Activated CD4-positive, alpha-beta memory T cell treated with anti-CD3 and anti-CD28 coated beads for 36 hours (primary cell): ENCODE measurements around the gene DRD1. TPM values are rescaled to one million over a fixed set of nuclear protein-coding genes. Genes with fewer than 3 reads are reported as not detected.

Experiments used
- CTCF ChIA-PET: fragments of 350-600 bp; sonication (Branson Sonifier 250); formaldehyde crosslinking; loops from one replicate; lab custom pipeline; 2021; ENCODE audit warnings: antibody characterized with exemption, inconsistent platforms; lab: Charles Lee
- POLR2A ChIA-PET: fragments of 350-600 bp; sonication (Branson Sonifier 250); formaldehyde crosslinking; loops from one replicate; lab custom pipeline; 2021; ENCODE audit warnings: antibody characterized with exemption; lab: Charles Lee
- DNase-seq: peaks from one replicate; pipeline ENCODE4 v3.0.0-alpha.2; 2020
- H3K27ac Mint-ChIP-seq: one replicate; pipeline ENCODE4 v1.8.0; 2021; ENCODE audit warnings: mixed read lengths
- H3K27me3 Mint-ChIP-seq: one replicate; pipeline ENCODE4 v1.8.0; 2021; ENCODE audit warnings: mixed read lengths
- H3K36me3 Mint-ChIP-seq: one replicate; pipeline ENCODE4 v1.8.0; 2021; ENCODE audit warnings: mixed read lengths
- H3K4me1 Mint-ChIP-seq: one replicate; pipeline ENCODE4 v1.8.0; 2021; ENCODE audit warnings: low read depth, mixed read lengths
- H3K4me3 Mint-ChIP-seq: one replicate; pipeline ENCODE4 v1.8.0; 2021; ENCODE audit warnings: mild to moderate bottlenecking, mixed read lengths
- H3K9me3 Mint-ChIP-seq: one replicate; pipeline ENCODE4 v1.8.0; 2021; ENCODE audit warnings: mixed read lengths
- intact Hi-C: fragments of 100-400 bp; cut with micrococcal nuclease; formaldehyde crosslinking; loops from one replicate; pipeline ENCODE4 v1.15.1; 2023
- total RNA-seq, 2 experiments: library from RNA; stranded (reverse); gene quantifications; one replicate each; pipeline ENCODE4 v1.2.3, GENCODE V29; 2021

Gene DRD1
- total RNA-seq, 2 experiments from 2014 or later: not detected

DNA sequence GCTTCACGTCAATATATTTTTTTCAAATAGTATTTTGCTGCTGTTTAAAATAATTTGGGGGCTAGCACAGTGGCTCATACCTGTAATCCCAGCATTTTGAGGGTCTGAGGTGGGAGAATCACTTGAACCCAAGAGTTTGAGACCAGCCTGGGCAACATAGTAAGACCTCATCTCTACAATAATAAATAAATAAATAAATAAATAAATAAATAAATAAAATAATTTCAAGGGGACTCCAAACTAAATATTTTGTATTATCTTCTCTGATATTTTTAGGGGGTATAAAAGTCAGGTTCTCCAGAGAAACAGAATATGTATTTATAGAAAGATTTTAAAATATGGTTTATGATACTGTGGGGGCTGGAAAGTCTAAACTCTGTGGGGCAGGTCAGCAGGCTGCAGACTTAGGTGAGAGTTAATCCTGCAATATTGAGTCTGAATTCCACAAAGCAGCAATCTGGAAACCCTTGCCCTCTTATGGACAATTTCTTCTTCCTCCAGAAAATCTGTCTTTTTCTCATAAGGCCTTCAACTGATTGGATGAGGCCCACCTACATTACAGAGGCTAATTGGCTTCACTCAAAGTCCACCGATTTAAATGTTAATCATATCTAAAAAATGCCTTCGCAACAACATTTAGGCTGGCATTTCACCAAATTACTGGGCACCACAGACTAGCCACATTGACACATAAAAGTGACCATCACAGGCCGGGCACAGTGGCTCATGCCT, 53.5 kb downstream of the DRD1 start:
- peaks cover 4% of the 10 kb centered on the region for H3K27me3 Mint-ChIP-seq
- CTCF ChIA-PET: no interaction called here
- no peak for DNase-seq
- no peak overlapping the region for H3K4me3 Mint-ChIP-seq
- no peaks in the 10 kb centered on the region for H3K9me3 Mint-ChIP-seq
- H3K27ac Mint-ChIP-seq: no peak overlapping the region
- POLR2A ChIA-PET: no interaction called here
- intact Hi-C loops: no loop called here
- no peaks in the 10 kb centered on the region for H3K4me1 Mint-ChIP-seq
- no peaks in the 10 kb centered on the region for H3K36me3 Mint-ChIP-seq

Other genes starting within 250 kb of the DRD1 start
- gene SFXN1, start 34.4 kb upstream of the DRD1 start, total RNA-seq: 100 to 1,000 TPM; 298 to 300 TPM
- gene HRH2, start 213.9 kb upstream of the DRD1 start, total RNA-seq: 10 to 100 TPM; 11.6 to 11.8 TPM